ENCODE data around the gene TCF7L2.

TCF7L2 gene

DNA sequence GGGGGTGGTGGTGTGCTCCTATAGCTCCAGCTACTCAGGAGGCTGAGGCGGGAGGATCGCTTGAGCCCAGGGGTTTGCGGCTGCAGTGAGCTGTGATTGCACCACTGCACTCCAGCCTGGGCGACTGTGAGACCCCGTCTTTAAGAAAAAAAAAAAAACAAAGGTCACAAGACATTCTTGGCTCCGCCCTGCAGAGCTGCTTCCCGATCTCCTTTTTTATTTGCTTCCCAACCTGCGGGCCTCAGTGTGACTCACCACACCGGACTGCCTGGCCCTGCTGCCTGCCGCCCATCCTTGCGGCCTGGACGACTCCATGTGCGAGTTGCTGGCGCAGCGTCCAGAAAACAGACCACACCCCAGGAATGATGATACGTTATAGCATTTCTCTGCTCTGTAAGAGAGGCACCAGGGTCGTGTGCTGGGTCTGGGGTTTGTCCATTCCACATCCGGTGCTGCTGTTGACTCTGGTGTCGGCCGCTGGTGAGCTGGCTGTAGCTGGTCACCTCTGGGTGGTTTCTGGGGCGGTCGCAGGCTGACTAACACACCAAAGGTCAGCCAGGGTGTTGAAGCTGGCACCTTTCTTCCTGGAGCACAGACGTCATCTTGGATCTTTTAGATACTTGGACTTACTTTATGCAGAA, 123.6 kb downstream of the TCF7L2 start:
- no peak for DNase-seq

DNA sequence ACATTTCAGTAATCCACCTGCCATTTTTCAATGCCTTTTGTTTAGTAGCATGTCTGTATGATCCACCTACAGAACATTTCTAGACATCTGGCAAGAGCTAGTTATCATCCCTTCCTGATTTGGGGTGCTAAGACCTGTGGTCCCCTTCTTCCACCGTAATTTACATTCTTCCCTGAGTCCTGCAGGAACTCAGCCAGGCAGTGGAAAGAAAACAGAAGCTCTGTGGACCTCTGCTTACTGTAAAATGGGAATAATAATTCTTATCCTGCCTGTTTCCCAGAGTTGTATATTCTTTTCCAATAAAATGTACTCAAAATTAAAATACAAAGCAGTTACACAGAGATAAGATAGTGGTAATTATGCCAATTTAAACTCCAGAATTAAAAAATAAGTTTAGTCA, 126.9 kb downstream of the TCF7L2 start:
- DNase-seq, result no peak

DNA sequence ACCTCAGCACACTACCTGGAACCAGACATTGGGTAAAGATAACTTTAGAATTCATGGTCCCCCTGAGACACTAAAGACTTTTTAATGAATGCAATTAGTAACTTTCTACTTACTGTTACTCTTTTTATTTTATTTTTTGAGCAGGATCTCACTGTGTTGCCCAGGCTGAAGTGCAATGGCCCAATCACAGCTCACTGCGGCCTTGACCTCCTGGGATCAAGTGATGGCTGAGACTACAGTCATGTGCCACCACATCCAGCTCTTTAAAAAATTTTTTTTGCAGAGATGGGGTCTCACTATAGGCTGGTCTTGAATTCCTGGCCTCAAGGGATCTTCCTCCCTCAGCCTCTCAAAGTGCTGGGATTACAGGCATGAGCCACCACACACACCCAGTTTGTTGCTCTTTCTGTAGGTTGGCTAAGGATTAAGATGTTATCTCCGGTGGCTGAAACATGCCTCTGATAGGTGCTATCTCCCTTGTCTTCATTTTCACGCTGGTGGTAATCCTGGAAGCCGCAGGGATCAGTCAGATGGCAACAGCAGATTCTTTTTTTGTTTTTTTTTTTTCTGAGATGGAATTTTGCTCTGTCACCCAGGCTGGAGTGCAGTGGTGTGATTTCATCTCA, 128.3 kb downstream of the TCF7L2 start:
- no peak for DNase-seq

DNA sequence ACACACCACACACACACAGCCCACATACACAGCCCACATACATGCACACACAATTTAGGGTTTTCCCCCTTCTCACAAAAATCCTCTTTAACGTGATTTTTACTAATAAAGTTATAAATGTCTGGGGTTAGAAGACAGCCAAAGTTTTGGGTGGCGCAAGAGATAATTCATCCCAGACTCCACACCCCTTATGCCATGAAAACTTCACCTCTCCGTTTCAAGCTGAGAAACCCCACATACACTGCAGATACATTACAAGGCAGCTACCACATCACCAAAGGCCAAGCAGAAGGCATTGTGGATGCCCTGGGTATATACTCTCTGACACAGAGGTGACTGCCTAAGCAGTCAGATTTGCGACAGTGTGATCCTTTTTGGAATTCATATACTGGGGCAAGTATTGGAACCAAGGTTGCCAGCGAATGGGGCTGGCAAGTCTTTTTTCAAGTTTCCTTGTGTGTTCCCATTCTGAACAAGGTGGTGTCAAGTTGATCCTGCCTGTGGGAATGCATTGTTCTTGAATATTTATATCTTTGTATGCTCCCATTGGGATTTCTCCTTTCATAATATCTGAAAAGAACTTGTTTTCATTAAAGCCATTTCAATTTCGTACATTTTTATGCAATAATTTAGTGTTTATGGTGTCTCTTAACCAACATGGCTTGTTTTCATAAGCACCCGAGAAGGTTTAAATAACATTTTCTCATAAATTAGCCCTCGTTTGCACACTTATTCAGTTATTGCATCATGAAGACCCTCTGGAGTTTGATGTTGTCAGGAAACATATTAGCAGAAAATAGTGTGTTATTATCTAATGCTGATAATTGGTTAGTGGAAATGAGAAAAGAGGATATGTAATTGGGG, 130.2 kb downstream of the TCF7L2 start:
- no peak for DNase-seq

DNA sequence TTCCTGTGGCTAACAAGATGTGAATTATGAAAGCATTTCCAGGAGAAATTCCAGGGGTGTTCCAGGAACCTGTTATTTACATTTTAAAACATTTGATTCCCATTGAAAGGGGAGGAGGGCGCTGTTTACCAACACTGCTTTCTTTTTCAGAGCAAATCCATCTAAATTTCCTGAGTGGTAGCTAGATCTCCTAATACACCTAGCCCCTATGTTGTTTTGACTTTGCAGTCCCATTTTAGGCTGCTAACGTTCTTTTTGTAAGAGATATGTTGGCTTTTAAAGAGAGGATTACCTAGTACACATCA, 130.8 kb downstream of the TCF7L2 start:
- DNase-seq, result no peak

DNA sequence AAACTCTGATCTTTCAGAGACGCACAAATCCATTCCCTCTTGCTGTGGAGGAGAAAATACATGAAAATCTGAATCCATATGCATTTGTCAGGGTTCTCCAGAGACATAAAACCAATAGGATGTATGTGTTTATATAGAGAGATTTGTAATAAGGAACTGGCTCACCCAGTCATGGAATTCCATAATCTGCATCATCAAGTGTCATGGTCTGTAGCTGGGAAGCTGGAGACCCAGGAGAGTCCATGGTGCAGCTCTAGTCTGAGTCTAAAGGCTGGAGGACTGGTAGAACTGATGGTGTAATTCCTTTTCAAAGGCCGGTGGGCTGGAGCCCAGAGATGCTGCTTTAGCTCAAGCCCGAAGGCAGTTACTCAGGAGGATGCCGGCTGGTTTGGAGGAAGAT, 134.0 kb downstream of the TCF7L2 start:
- DNase-seq, result no peak

DNA sequence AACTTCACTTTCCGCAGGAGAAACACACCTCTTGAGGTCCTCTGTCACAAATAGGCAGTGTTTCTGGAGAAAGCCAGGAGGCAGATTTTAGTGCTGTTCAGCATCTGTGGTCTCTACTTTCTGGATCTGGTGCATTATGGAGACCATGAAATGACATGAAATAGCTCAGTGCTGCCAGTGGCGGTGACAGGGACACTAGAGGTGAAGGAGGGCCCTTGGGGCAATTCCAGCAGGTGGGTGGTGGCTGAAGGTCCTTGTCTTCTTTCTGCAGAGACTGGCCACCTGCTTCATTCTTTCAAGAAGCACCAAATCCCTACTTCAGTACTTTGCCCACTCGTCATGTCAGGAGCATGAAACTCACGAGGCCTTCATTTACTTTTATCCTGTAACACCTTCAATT, 135.7 kb downstream of the TCF7L2 start:
- DNase-seq, result no peak

DNA sequence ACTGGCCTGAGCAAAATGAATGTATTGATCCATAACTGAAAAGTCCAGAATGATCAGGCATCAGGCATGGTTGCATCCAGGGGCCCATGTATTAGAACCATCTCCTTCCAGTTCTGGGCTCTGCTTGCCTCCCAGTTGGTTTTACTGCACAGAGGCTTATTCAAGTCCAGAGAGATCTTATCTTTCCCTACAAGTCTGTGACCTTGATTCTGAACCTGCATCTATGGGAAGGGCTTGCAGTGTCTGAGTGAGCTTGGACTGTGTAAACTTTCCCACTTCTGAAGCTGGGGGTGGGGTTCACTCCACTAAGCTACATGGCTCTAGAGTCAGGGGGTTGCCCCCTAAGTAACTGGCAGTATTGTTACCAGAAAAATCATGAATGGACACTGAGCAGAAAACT, 136.2 kb downstream of the TCF7L2 start:
- DNase-seq, result no peak

DNA sequence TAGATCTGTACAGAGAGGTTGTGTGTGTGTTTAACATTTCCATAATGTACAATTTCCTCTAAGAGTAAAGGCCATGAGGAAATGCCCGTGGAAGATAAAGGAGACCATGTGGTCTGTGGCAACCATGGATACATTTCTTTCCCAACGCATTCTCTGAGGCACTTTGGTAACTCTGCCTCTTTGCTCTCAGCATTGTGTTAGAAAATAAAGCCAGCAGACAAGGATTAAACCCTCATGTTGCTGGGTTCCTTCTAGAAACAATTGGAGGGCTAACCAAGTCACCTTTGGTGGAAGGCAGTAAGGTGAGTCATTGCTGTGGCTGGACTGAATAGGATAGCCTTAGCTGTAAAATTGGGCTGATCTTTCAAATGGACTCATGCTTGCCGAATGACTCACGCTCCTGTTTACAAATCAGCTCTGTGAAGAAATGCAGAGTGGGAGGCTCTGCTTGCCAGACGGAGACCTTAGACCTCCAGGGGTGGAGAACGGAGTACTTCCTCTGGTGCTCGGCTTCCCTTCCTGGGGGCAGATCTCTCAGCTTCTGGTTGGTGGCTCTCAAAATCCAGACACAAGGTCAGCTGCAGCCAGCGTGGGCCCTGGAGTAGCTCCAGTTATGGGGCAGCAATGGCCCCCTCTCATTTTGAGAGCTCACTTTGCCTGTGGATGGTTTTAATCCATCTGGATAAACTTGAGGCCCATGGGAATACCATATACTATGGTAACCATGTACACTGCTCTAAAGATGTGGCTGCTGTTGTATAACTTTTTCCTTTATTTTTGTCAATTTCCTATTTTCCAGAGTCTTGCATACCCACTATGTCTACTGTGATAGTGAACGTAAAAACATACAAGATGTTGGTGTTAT, 137.3 kb downstream of the TCF7L2 start:
- no peak for DNase-seq

DNA sequence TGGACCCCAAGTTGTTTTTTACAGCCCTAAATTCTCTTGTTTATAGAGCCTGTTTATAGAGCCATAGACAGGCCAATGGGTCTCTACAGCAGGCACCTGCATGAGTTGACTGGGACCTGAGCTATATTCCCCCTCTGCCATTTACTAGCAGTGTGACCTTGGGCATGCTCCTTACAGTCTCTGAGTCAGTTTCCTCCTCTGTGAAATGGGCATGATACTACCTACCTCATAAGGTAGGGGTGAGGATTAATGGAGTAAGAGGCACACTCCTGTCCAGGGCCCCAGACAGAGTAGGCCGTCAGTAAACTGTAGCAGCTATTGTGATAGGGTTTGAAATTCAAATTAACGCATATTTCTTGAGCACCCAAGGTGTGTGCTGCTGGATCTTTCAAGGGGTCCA, 138.1 kb downstream of the TCF7L2 start:
- no peak for DNase-seq

DNA sequence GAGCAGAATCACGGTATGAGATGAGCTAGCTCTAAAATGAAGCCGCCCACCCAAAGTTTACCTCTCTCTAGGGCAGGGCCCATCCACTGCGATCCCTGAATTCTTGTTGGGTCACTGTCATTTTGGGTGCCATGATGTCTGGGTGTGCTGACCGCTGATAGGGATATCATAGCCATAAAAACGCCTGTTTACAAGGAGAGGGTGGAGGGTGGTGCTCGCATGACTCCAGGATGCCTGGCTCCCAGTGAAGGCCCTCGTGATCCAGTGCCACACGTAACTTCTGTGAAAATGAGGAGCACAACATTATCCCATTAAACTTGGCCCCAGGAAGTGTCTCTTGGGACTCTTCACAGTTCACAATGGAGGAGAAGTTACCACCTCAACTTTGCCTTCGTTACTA, 139.5 kb downstream of the TCF7L2 start:
- DNase-seq, result no peak

DNA sequence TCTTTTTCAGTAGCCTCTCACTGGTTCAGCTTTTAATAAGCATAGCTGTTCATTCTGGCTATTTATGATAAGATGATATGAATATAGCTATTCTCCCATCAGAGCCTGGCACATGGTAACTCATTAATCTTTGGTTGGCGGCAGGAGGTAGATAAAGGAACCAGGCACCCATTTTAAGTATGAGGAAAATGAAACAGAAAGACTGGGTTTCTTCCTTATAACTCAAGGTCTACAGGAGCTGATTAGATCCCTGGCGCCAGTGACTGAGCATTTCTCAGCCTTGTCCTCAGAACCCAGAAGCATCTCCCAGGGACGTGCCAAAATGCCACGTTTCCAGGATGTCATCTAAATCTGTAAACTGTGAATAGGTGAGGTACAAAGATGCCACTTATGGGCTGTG, 141.9 kb downstream of the TCF7L2 start:
- no peak for DNase-seq

DNA sequence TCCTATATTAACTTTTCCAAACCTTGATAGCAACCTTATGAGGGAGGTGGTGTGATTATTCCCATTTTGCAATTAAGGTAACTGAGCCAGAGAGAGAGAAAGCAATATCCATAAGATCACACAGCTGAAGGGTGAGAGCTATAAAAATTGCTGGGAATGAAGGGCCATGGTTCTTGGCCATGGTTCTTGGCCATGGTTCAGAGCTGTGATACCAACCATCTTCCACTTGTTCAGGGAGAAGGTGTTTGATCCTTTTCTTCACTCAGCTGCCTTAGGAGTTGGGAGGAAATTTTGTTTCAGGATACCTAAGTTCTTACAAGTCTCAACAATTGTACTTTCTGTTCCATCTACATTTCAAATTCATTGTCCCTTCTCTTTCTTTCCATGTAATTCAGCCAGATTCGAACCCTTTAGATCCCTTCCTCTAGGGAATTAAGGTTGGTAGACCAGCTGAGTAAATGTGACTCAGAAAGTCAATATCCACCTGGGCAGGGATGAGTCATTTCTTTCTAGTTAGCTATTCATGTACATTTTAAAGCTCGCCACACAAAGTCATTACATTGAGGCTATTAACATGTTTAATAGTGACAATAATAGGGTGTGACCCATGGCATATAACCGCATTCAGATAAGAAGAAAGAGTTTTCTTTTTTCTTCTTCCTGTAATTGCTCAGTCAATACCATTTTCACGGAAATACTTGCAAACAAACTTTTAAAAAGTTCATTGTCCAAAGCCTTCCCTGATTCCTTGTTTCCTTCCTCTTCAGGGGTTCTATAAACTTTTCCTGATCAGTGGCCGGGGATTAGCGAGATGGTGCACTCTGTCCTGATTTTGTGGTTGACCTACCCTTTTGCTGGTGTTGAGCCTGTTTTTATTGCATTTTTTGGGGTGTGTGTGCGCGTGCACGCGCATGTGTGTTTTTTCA, 143.4 kb downstream of the TCF7L2 start:
- peak; percentile 6 for DNase-seq

DNA sequence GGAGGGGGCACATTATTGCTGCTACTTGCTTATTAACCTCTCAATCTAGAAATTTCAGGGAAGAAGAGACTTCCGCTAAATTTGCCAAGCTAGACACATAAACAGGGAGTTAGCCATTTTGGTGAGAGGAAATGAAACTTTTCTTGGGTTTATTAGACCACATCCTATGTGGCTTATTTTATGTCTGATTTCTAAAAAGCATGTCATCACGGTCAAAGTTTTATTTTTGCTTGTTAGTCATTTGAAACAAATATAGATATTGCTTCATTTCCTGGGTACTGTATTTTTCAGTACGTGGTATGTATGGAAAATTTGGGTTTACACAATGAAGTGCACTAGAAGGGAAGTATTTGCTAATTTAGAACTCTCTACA, 144.1 kb downstream of the TCF7L2 start:
- DNase-seq, result no peak

DNA sequence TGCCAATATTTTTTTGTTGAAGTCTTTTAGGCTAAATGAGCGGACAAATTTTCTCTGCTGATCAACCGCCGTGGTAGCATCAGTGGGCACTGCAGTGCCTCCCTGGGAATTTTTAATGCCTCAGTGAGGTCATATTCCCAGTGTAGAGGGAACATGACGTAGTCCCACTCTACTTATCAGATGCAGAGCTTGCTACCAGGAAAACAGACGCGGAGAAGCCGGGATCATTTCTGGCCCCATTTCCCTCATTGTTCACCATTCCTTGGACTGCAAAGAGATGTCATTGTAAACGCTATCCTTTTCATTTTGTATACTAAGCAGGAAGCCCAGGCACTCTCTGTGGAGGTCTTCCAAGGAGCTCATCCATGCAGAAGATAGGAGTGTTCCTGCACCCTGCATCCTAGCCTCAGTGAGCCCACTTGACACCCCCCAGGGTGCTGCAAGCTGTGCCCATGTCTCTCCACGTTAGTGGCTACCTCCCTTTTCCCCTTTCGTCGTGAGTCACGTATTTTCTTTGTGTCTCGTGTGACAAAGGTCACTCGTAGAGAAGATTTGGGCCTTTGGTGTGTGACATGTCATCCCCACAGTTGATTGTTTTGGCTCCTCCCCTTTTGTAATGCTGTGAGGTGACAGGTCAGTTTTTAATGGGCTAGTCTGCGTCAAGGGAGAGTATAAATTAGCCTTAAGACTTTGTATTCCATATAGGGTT, 145.5 kb downstream of the TCF7L2 start:
- DNase-seq, result no peak

DNA sequence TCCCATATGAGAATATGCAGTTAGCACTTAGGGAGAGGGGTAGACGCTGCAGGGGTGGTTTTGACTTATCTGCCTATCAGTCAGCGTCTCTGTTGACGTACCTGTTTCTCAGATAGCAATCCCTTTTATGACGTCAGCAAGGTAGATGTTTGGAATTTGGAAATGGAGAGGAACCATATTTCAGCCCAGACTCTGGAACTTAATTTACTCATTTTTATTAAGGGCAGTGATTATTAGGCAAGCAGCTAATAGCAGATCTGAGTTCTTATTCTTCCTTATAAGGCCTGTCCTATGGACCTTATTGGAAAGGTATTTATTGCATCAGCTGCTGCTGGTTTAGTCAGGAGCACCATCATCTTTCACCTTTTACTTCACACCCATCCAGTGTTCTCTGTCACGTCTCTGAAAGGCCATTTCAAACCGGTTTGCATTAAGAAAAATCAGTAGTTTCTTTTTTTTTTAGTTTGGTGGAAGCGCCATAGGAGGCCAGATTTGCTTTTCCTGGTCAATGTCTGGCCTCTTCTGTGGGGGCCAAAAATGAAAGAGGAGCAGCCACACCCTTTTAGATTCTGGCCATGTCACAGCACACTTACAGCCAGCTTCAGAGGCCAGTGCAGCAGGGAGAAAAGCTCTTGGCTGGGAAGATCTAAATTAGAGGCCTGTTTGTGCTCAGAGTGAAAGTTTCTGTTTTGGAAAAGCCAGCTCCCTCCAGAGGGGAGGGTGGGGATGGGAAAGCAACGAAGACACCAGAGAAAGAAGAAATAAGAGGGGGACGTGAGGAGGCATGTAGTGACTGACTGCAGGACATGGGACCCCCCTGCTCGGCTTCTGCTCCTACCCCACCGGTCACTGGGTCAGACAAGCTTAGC, 146.3 kb downstream of the TCF7L2 start:
- DNase-seq, result no peak

DNA sequence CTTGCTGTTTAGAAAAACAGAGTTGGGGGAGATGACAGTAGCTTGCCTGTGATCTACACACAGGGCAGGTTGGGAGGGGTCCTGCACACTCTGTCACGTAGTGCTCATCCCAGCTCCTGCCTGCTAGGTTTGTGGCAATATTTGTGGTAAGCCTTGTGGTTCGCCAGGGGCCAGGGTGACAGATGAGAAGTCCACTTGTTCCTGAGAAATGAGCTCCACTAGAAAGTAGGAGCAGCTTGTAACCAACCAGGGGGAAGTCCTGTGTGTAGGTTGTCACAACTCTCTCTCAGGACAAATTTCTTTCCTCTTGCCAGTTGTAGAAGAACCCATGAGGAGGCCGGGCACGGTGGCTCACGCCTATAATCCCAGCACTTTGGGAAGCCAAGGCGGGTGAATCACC, 147.0 kb downstream of the TCF7L2 start:
- DNase-seq, result no peak

DNA sequence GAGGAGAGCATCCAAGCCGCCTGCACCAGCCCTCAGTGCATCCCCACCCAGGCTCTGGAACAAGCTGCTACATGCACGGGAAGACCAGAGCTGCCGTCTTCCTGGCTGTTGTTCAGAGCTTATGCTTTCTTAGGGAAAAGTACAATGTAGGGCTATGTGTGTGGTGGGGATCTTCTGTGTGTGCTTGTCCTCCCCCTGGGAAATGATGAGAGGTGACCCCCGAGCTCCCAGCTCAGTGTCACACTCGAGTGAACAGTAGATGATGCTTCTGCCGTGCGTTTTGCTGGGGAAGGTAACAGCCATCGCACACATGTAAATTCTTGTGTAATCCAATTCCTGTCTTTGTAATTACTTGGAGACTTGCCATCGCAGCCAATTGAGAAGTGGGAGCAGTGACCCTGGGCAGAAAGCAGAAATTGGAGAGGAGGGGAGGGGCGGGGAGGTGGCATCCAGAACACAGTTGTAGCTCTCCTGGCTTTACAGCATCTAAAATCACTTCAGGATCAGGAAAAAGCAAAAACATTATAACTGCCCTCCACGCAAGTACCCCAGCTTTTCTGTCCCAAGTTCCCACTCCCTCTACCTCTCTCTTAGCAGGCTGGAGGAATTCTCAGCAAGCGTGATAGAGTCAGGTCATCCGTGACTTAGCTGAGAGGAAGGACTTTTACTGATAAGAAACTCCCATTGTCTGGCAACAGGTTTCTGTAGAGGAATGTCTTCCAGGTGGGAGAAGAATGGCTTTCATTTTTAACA, 149.6 kb downstream of the TCF7L2 start:
- peak; percentile 20 for DNase-seq

DNA sequence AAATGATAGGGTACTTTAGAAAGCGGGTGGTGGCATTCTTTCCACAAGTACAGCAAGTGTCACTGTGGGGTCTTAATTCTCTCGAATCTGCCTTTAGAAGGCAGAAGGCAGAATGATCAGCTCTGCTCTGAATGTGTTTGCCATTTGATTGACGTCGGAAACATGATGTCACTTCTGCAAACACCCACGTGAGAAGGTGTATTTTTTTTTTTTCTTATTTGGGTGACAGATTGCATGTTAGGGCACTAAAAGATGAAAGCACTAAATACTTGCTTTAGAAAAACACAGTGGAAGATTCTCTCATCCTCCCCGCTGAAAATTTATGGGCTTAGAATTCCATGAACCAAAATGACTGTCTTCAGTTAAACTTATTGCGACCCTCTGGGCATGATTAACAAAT, 150.2 kb downstream of the TCF7L2 start:
- no peak for DNase-seq

All from NCI-H69 (cell line).